Adrenal gland (tissue), 12 donors: Measurements from ENCODE around the gene CUL2. TPM values are rescaled to one million over a fixed set of nuclear protein-coding genes. Genes with fewer than 3 reads are reported as not detected.

Source experiments
- DNase-seq, 7 donors: peaks; one replicate each; pipeline ENCODE4 v3.0.0-alpha.2; 2019 to 2020
- H3K27ac ChIP-seq, 5 donors: fragments of 200-600 bp; sonication (generic) in 4 of 5; 1 replicate in 3 of 5; 2 replicates in 2 of 5; pipeline versions ENCODE4 v1.5.1 to v1.8.0; 2016 to 2020; ENCODE audit warnings: mild to moderate bottlenecking in 1 of 5
- H3K27me3 ChIP-seq: fragments of 200-600 bp; 2 replicates; pipeline ENCODE4 v1.8.0; 2021
- H3K36me3 ChIP-seq, 2 donors: fragments of 200-600 bp; replicated peaks in 1 of 2; 1 replicate in 1 of 2; 2 replicates in 1 of 2; pipeline versions ENCODE4 v1.5.1 to v1.8.0; 2018 to 2022
- H3K4me1 ChIP-seq, 2 donors: fragments of 200-600 bp; replicated peaks in 1 of 2; 1 replicate in 1 of 2; 2 replicates in 1 of 2; pipeline versions ENCODE4 v1.5.1 to v1.8.0; 2018 to 2021
- H3K4me3 ChIP-seq, 4 donors: fragments of 200-600 bp; sonication (generic) in 3 of 4; one replicate each; pipeline ENCODE4 v1.5.1; 2016 to 2018
- H3K9me3 ChIP-seq, 3 donors: fragments of 200-600 bp; sonication (generic) in 1 of 3; replicated peaks in 1 of 3; 1 replicate in 2 of 3; 2 replicates in 1 of 3; pipeline versions ENCODE4 v1.5.1 to v1.8.0; 2016 to 2021
- POLR2A ChIP-seq, 2 donors: fragments of 450-650 bp; IDR thresholded peaks; one replicate each; pipeline ENCODE4 v1.6.1; 2017; ENCODE audit warnings: antibody characterized with exemption in 2 of 2, mild to moderate bottlenecking in 2 of 2, moderate library complexity in 1 of 2
- WGBS, 4 donors: extraction: QIAGEN DNeasy Blood & Tissue Kit in 2 of 4; methylation state at CpG; one replicate each; pipeline versions ENCODE4 v1.1.5 to v1.1.7; 2013 to 2017; 5-methylcytosine and 5-hydroxymethylcytosine counted together
- intact Hi-C, 2 donors: fragments of 100-400 bp; cut with DNase I; formaldehyde crosslinking; loops; one replicate each; pipeline versions ENCODE4 v1.14.1 to v1.15.0; 2022 to 2023
- polyA plus RNA-seq, 3 donors: library from polyadenylated mRNA; stranded (reverse); fragments of 200-250 nt in 2 of 3; fragments of 350-450 nt in 1 of 3; fragmentation: Illumina TruSeq in 1 of 3; extraction: RNeasy Lipid Tissue Mini Kit (QIAGEN cat#74804) in 1 of 3; gene quantifications; one replicate each; pipeline ENCODE4 v1.2.3, GENCODE V29; 2013 to 2014
- total RNA-seq, 9 donors: library from RNA; depleted of rRNA in 4 of 9; stranded (reverse); fragments of >200 nt in 4 of 9; fragments of 120-200 nt in 1 of 9; fragmentation: NEBNext Ultra II Directional in 1 of 9; extraction: Animal tissue kit (Norgen Biotek cat#: 25700) in 1 of 9; gene quantifications; one replicate each; pipeline versions ENCODE4 v1.1.0 to v1.2.4, GENCODE V29; 2013 to 2023
- TF ChIP-seq, protein P1 (sequence below), 6 experiments: fragments of 450-650 bp in 4 of 6; fragments of 200-600 bp in 2 of 6; sonication (generic) in 1 of 6; IDR thresholded peaks; 1 replicate in 5 of 6; 2 replicates in 1 of 6; pipeline versions ENCODE4 v1.5.1 to v1.8.0; 2016 to 2021; ENCODE audit warnings: antibody characterized with exemption in 6 of 6, mild to moderate bottlenecking in 2 of 6, moderate library complexity in 1 of 6
- donor health status: healthy with polysubstance abuse.
- donor health status: Bipolar disorder and iron deficiency.
- donor health status: DM: yes; HTN: yes; CAD: no.
- donor health status: DM: no; HTN: no; CAD: no.
- donor health status: DM: no; HTN: no; CAD: no.
- donor health status: DM: yes; HTN: yes; CAD: no.

The CUL2 gene
- total and polyA plus RNA-seq, 12 donors = 6.2 to 52.2 (median 26.1) TPM

DNA sequence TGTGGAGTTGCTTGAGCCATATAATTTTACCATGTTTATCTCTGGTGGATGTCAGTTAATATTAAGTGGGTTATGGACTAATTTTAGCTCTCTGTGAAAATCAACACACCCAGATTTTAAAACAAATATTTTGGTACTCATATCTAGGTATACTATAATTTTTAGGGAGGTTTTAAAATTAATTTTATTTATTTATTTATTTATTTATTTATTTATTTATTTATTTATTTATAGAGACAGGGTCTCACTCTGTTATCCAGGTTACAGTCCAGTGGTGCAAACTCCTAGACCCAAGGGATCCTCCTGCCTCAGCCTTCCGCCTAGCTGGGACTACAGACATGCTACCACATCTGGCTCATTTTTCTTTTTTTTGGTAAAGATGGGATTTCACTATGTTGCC, 29.2 kb upstream of the CUL2 start:
- no peaks in the 10 kb centered on the region for H3K36me3 ChIP-seq
- TF ChIP-seq, protein P1, sequence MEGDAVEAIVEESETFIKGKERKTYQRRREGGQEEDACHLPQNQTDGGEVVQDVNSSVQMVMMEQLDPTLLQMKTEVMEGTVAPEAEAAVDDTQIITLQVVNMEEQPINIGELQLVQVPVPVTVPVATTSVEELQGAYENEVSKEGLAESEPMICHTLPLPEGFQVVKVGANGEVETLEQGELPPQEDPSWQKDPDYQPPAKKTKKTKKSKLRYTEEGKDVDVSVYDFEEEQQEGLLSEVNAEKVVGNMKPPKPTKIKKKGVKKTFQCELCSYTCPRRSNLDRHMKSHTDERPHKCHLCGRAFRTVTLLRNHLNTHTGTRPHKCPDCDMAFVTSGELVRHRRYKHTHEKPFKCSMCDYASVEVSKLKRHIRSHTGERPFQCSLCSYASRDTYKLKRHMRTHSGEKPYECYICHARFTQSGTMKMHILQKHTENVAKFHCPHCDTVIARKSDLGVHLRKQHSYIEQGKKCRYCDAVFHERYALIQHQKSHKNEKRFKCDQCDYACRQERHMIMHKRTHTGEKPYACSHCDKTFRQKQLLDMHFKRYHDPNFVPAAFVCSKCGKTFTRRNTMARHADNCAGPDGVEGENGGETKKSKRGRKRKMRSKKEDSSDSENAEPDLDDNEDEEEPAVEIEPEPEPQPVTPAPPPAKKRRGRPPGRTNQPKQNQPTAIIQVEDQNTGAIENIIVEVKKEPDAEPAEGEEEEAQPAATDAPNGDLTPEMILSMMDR (IDR thresholded peaks at IDR 0.05) = no peak
- no peaks in the 10 kb centered on the region for H3K4me1 ChIP-seq
- H3K27ac ChIP-seq = no peak overlapping the region
- no peak for DNase-seq
- 86 to 100% (median 91%) methylated on average over 1 of the region's 1 CpG for WGBS, 4 donors
- H3K9me3 ChIP-seq = no peaks in the 10 kb centered on the region
- no peaks in the 10 kb centered on the region for H3K27me3 ChIP-seq
- H3K4me3 ChIP-seq = no peak overlapping the region
- intact Hi-C loops = loop anchor here (5.0 to 10.0 kb wide), 2 partner anchors 98 to 445 kb away; no protein-coding TSS in a partner anchor

DNA sequence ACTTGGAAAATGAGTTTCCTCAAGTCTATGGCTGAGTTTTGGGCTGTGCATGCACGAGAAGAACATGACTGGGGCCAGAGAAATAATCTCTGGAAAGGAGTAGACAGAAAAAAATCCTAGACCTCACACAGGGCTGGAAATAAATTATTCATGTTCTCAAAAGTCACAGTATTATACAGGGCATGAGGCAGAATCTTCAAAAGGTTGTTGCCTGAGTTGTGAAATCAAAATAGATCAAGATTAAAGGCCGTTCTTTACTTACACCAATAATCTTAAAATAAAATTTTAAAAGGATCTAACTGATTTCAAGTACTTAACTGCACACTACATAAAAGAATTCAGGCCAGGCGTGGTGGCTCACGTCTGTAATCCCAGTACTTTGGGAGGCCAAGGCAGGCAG, 22.4 kb upstream of the CUL2 start:
- WGBS, 4 donors = 58 to 79% (median 74%) methylated on average over 4 of the region's 4 CpGs
- H3K4me3 ChIP-seq = no peak overlapping the region
- H3K27me3 ChIP-seq = no peaks in the 10 kb centered on the region
- DNase-seq = no peak
- no peak overlapping the region for H3K27ac ChIP-seq
- H3K4me1 ChIP-seq = no peaks in the 10 kb centered on the region
- TF ChIP-seq POLR2A (IDR thresholded peaks at IDR 0.05) = no peak
- TF ChIP-seq, protein P1 (IDR thresholded peaks at IDR 0.05) = no peak
- no peaks in the 10 kb centered on the region for H3K36me3 ChIP-seq
- H3K9me3 ChIP-seq = no peaks in the 10 kb centered on the region
- intact Hi-C loops = loop anchor here in 1 of 2 donors (10.0 kb wide), 1 partner anchor 452 kb away; no protein-coding TSS in a partner anchor

DNA sequence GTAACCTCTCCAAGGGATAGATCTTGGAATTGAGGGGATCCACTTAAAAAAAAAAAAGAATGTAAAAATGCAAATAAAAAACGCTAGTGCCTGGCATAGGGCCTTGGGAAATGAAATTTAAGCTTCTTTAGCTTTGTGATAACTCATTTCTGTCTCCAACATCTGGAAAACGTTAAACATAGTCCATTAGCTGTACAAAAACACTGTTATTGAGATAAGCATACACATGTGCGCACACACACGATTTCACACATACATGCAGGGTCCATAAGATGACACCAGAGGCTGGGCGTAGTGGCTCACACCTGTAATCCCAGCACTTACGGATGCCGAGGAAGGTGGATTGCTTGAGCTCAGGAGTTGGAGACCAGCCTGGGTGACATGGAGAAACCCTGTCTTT, 13.7 kb upstream of the CUL2 start:
- TF ChIP-seq POLR2A (IDR thresholded peaks at IDR 0.05) = no peak
- 58 to 70% (median 59%) methylated on average over 6 to 7 of the region's 7 CpGs for WGBS, 4 donors
- H3K4me3 ChIP-seq = no peak overlapping the region
- no peak overlapping the region for H3K27ac ChIP-seq
- H3K4me1 ChIP-seq = no peaks in the 10 kb centered on the region
- H3K36me3 ChIP-seq = no peaks in the 10 kb centered on the region
- no peaks in the 10 kb centered on the region for H3K9me3 ChIP-seq
- no peaks in the 10 kb centered on the region for H3K27me3 ChIP-seq
- no peak for DNase-seq
- intact Hi-C loops = no loop called here

DNA sequence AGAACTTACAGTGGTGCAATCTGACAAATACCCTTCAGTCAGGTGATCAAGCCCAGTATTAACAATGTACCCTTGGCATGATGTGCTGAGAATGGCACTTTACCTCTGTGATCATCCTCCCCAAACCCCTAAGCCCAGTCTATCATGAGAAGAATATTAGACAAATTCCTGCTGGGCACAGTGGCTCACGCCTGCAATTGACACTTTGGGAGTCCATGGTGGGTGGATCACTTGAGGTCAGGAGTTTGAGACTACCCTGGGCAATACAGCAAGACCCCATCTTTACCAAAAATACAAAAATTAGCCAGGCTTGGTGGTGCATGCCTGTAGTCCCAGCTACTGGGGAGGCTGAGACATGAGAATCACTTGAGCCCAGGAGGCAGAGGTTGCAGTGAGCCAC, 7.4 kb upstream of the CUL2 start:
- H3K27me3 ChIP-seq = no peaks in the 10 kb centered on the region
- no peaks in the 10 kb centered on the region for H3K36me3 ChIP-seq
- intact Hi-C loops = no loop called here
- no peak for DNase-seq
- H3K4me3 ChIP-seq = no peak overlapping the region
- 71 to 96% (median 85%) methylated on average over 1 of the region's 1 CpG for WGBS, 4 donors
- no peak overlapping the region for H3K27ac ChIP-seq
- no peaks in the 10 kb centered on the region for H3K9me3 ChIP-seq
- TF ChIP-seq, protein P1 (IDR thresholded peaks at IDR 0.05) = no peak
- TF ChIP-seq POLR2A (IDR thresholded peaks at IDR 0.05) = no peak
- no peaks in the 10 kb centered on the region for H3K4me1 ChIP-seq

DNA sequence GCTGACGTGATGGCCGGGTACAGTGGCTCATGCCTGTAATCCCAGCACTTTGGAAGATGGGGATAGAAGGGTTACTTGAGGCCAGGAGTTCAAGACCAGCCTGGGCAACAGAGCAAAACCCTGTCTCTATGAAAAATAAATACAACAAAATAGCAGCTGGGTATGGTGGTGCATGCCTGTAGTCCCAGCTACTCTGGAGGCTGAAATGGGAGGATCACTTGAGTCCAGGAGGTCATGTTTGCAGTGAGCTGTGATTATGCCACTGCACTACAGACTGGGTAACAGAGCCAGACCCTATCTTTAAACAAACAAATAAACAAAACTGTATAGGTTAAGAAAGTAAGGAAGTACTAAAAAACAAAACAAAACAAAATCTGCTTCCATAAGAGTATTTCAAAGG, 6.2 kb upstream of the CUL2 start:
- no peaks in the 10 kb centered on the region for H3K9me3 ChIP-seq

More for the DNA sequence above, 6.2 kb upstream of the CUL2 start:
- intact Hi-C loops = no loop called here
- Histone ChIP-seq H3K27me3 (no peaks in the 10 kb centered on the region), H3K4me3 (no peak overlapping the region), H3K27ac (no peak overlapping the region), H3K4me1 (no peaks in the 10 kb centered on the region), H3K36me3 (no peaks in the 10 kb centered on the region)
- no peak for DNase-seq
- 54 to 70% (median 63%) methylated on average over 2 of the region's 2 CpGs for WGBS, 4 donors
- TF ChIP-seq, protein P1 (IDR thresholded peaks at IDR 0.05) = no peak
- no peak for TF ChIP-seq POLR2A (IDR thresholded peaks at IDR 0.05)
